ENCODE data around the gene GJC2.

DNA sequence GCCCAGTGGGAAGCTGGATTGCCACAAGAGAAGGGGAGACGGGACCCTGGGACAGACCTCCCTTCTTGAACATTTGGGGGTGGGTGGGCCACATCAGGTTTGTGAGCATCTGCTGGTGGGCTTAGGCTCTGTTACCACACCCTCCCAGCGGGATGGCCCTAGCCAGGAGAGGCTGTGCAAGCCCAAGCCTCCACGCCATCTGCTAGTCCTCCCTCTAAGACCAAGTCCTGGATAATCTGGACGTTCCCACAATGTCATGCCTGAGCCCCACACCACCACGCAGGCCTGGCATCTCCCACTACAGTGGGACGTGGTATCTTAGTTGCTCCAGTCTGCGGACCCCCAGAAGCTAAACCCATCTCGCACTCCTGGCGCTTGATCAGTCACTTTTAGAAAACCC lies 12.1 kb downstream of the GJC2 start:
- TF ChIP-seq, protein P1, sequence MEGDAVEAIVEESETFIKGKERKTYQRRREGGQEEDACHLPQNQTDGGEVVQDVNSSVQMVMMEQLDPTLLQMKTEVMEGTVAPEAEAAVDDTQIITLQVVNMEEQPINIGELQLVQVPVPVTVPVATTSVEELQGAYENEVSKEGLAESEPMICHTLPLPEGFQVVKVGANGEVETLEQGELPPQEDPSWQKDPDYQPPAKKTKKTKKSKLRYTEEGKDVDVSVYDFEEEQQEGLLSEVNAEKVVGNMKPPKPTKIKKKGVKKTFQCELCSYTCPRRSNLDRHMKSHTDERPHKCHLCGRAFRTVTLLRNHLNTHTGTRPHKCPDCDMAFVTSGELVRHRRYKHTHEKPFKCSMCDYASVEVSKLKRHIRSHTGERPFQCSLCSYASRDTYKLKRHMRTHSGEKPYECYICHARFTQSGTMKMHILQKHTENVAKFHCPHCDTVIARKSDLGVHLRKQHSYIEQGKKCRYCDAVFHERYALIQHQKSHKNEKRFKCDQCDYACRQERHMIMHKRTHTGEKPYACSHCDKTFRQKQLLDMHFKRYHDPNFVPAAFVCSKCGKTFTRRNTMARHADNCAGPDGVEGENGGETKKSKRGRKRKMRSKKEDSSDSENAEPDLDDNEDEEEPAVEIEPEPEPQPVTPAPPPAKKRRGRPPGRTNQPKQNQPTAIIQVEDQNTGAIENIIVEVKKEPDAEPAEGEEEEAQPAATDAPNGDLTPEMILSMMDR (IDR thresholded peaks at IDR 0.05): no peak
- TF ChIP-seq POLR2A (IDR thresholded peaks at IDR 0.05) (no peak), EP300 (IDR thresholded peaks at IDR 0.05; ENCODE audit: low read depth) (no peak), POLR2AphosphoS5 (IDR thresholded peaks at IDR 0.05) (no peak)
